GM18498 (cell line): ENCODE data around the gene CAMK2D.
A peak's percentile ranks its signal among the peaks of the same experiment; 100 is the strongest.

Experiments used
- ATAC-seq: cut with Tn5 transposase; IDR thresholded peaks from one replicate; pipeline ENCODE4 v1.9.1; 2021; ENCODE audit warnings: mild to moderate bottlenecking, moderate library complexity; ENCODE audit not compliant: unreplicated experiment

The CAMK2D gene

GRCh38 chr4:113450295-113451080 is 311.1 kb downstream of the CAMK2D start:
- no peak for ATAC-seq

DNA sequence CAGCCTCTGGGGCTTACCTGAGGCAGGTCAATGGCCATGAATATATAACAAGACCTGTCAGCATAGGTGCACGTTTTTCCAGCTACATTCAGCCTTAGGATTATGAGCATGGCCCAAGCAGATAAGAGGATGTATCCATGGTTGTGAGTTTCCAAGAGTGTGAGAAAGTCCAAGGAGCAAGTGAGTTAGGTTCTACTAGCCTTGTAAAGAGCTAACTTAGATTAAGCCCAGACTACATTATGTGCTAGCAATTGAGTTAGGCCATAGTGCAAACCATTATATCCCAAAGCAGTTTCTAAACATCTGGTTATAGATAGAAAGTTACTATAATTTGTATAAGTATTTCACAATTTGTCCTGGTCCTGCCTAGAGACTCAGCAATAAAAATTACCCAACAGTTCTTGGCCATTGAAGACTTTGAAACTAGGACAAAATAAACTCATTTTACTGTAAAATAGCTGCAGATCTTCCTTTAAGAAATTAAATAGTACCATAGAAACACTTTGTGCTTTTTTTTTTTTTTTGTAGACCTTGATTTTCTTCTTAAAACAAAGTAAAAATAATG is 312.0 kb downstream of the CAMK2D start:
- no peak for ATAC-seq

- ATAC-seq, result peak; percentile 64
Measured at GRCh38 chr4:113447769-113448168, 313.8 kb downstream of the CAMK2D start.

DNA sequence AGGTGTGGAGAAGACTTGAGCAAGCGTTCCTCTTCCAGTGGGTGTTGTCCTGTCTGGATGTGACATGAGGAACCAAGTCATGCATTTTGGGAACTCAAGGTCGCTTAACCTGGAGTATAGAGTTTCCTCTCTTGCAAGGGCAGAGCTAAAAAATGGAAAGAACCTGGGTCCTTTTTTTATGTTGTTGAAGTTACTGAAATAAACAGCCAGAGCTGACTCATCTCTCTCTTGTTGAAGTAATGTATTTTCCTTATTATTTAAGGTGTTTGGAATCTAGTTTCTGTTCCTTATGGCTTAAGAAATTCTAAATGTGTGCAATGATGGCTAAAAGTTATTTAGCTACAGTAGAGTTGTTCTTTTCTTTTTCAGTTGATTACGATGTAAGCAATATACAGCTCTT is 314.5 kb downstream of the CAMK2D start:
- no peak for ATAC-seq

DNA sequence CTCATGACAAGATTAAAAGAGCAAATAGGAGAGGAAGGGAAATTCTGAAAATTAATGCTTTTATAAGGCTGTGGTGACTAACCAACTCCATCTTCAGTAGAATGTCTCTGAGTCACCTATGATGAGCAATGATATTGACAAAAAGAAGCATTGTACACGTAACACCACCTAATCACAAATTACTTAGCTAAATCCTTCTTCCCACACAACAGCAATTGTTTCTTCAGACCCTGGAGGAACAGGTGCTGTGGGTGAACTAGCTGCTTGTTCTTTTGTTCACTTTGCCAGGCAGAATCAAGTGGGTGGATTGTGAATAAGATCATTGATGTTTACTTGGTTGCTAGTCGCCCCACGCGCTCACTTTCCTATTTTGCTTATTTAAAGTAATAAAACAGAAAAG is 315.5 kb downstream of the CAMK2D start:
- ATAC-seq, result no peak

GRCh38 chr4:113445286-113445685 is 316.3 kb downstream of the CAMK2D start:
- ATAC-seq, result no peak

DNA sequence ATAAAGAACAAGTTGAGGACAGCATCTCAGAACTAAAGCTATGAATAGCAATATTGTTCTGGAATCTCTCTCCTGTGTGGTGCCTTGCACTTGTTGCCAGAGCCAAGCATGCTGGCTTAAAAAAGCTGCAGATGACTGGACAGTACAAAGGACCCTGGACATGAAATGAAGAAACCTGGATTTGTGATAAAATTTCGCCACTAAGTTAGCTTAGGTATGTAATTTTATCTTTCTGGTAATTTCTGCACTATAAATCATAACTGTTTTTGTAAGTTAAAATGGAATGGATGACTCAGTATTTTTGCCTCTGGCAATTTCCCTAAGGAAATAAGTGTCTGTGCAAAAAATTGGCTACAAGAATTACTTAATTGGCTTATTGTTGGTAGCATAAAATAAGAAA is 317.2 kb downstream of the CAMK2D start:
- ATAC-seq, result no peak

GRCh38 chr4:113442826-113443225 is 318.7 kb downstream of the CAMK2D start:
- no peak for ATAC-seq

DNA sequence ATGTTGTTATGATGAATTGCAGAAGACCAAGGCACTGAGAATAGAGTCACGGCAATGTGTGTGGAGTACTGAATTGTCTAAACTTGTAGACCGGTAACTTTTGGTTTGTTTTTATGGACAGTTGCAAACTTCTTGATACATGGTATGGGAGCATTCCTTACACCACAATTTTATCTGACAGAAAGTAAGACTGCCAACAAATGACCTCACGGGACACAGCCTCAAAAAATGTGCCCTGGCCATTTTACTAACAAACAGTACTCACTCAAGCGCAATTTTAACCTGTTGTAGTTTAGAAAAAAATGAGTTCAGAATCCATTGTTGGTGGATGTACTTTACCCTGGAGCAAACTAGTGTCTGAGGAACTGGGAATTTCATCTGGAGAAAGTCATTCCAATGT is 321.2 kb downstream of the CAMK2D start:
- ATAC-seq, result no peak

DNA sequence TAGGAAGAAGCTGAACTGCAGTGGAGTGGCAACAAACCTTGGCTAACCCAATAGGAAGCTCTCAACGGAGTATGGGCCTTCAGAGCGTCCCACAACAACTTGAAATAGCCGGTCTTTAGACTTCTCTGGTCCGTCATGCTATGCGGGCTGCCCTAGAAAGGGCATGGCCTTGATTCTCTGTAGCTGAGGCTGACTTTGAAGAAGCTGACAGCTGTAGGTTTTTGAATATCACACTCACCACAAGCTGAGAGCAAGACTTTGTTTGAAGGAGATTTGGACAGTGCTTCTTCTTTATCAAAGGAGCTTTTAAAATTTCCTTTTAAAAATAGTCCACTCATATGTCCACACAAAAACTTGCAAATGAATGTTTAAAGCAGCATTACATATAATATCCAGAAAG is 322.9 kb downstream of the CAMK2D start:
- no peak for ATAC-seq

DNA sequence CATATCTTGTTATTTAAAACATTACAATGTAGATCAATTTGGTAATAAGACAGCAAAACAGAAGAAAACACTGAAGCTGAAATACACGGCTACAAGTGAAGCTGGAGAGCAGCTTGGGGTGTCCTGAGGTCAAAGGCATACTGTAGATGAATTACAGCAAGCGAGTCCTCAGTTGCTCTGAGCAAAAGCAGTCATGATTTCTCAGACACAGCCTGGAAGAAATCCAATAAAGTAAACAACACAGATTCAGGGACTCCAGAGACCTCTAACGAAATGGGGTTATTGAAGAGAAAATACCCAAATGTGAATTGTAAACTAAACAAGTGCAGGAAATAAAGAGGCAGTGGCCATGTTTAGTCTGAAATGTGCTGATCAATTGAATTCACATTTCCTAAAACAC is 324.4 kb downstream of the CAMK2D start:
- ATAC-seq, result no peak

GRCh38 chr4:113436360-113436759 is 325.2 kb downstream of the CAMK2D start:
- no peak for ATAC-seq

GRCh38 chr4:113435893-113436292 is 325.6 kb downstream of the CAMK2D start:
- no peak for ATAC-seq

GRCh38 chr4:113434247-113434587 is 327.3 kb downstream of the CAMK2D start:
- no peak for ATAC-seq

DNA sequence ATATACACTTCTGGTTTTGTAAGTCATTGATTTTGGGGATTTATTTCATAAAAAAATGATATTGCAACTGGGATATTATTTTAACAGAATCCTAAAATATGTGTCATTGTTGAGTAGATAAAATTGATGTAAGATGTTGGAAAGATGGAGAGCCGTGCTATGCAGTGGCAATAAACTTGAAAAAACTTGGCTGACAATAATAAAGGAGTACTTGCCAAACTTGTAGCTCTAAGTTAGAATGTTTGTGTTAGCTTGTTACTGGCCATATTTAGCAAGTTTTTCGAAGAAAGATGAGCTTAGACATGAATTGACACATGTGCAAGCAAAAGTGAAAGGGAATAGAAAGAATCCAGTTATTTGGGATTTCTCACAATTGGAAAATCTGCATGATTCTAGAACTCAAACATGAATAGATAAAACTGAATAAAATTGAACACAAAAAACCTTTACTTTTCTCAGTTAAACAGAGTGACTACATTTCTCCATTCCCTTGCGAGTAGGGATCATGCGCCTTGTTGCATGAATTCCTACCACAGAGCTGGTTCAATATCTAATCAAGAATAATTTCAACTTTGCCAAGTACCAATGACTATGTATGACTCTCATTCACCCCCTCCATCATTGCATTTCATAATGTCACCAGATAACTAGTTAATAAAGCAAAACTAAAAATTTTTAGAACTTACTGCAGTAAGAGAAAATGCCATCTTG is 327.8 kb downstream of the CAMK2D start:
- ATAC-seq, result no peak

GRCh38 chr4:113433116-113433515 is 328.4 kb downstream of the CAMK2D start:
- no peak for ATAC-seq

DNA sequence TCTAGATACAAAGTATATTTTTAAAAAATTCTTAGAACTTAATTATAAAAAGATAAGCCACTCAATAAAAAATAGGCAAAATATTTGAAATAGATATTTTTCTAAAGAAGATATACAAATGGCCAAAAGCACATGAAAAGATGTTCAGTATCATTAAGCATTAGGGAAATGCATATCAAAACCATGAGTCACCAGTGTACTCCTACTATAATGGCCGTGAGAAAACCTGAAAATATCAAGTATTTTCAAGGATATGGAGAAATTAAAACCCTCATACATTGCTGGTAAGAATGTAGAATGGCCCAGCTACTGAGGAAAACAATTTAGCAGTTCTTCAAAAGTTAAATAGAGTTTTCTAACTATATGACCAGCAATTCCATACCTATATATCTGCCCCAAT is 337.9 kb downstream of the CAMK2D start:
- no peak for ATAC-seq

DNA sequence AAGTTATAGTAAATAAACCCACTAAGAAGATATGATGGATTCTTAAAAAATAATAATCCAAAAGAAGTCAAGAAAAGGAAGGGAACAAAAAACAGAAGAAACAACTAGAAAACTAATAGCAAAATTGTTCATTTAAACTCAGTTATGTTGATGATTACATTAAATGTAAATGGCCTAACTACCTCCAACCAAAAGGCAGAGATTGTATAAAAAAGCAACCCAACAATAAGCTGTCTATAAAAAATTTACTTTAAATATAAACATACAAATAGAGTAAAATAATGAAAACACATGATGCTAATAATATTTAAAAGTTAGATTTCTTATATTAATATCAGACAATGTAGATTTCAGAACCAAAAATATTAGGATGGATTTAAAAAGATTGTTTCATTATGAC is 340.6 kb downstream of the CAMK2D start:
- no peak for ATAC-seq

DNA sequence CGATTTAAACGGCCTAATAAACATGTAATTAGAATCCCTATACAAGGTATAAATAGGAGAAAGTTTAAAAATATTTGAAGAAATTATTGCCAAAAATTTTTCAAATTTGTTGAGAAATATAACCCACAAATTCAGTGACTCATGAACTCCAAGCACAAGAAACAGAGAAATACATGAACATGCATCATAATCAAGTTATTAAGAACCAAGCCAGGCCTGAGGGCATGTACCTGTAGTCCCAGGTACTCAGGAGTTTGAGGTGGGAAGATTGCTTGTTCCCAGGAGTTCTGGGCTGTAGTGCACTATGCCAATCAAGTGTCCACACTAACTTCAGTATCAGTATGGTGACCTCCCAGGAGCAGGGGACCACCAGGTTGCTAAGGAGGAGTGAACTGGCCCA is 341.9 kb downstream of the CAMK2D start:
- ATAC-seq, result no peak

GRCh38 chr4:113411496-113411938 is 350.0 kb downstream of the CAMK2D start:
- no peak for ATAC-seq

DNA sequence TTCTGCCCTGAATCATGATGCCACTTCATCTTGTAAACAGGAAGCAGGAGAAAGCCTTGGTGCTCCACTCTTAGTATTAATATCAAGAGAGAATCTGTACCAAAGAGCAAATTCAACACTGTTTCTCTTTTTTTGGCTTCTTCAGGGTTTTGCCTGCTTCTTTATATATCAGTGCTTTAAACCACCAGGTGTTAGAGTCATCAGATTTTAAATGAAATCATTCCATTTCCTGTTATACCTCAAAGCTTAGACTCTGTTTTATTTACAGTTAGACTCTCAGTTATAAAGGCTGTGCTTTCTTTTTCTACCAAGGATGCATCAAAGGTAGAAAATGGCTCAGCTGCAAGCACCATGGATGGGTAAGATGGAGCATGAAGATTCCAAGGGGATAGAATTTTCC is 350.9 kb downstream of the CAMK2D start:
- no peak for ATAC-seq

DNA sequence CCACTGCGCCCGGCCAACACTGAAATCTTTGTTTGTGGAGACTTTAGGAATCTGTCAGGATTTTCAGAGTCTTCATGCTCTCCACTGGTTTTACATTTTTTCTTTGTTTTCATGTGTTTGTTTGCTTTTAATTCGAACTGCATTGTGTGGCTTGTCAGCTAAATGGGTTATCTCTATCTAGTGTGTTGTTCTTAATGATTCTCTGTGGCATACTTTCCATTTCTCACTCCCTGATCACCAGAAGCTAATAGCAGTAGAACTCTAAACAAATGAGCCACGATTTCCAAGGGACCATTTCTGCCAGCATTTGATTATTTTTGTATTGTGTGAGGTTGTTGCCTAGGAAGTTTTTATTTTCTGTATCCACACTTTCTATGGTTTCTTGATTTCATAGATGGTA is 352.4 kb downstream of the CAMK2D start:
- ATAC-seq, result no peak
